HepG2 (cell line): ENCODE results near the gene BSND. TPM values are rescaled to one million over a fixed set of nuclear protein-coding genes. Genes with fewer than 3 reads are reported as not detected.
A peak's percentile ranks its signal among the peaks of the same experiment; 100 is the strongest.

ENCODE experiments used
- ATAC-seq: fragments of 200-7000 bp; cut with Tn5 transposase; 3 replicates; pipeline ENCODE4 v1.9.1; 2020; ENCODE audit warnings: mild to moderate bottlenecking, moderate library complexity
- BruUV-seq: library from RNA; stranded (reverse); fragments of 400-500 nt; replicated peaks from 2 replicates; lab custom pipeline; 2021; lab: Mats Ljungman, UMichigan
- CTCF ChIA-PET: fragments of 300-600 bp; formaldehyde crosslinking; extraction: SDS; loops from one replicate; lab custom pipeline; 2021; ENCODE audit warnings: low total read pairs, inconsistent platforms, low intra/inter-chr PET ratio; lab: Yijun Ruan, JAX
- POLR2A ChIA-PET: fragments of 350-600 bp; sonication (Branson Sonifier 250); formaldehyde crosslinking; loops from one replicate; lab custom pipeline; 2020; ENCODE audit warnings: antibody characterized with exemption, inconsistent platforms; lab: Yijun Ruan, JAX
- DNase-seq: peaks from one replicate; pipeline ENCODE4 v3.0.0-alpha.2; 2015; ENCODE audit warnings: low spot score
- FAIRE-seq: peaks from 3 replicates; lab custom pipeline; 2011; peaks lifted over from hg19 to GRCh38; lab: Jason Lieb, UNC
- H2AFZ ChIP-seq: one replicate; pipeline ENCODE4 v1.6.1; 2011; ENCODE audit warnings: low read length, inconsistent platforms
- H3K27ac ChIP-seq: fragments of 300-600 bp; 3 replicates; pipeline ENCODE4 v1.8.0; 2011; ENCODE audit warnings: mixed run types, mild to moderate bottlenecking, mixed read lengths, low read length, inconsistent platforms; ENCODE audit not compliant: insufficient read depth; ENCODE audit errors: extremely low read length
- H3K27me3 ChIP-seq, 2 experiments: fragments of 200-600 bp in 1 of 2; 2 replicates in 1 of 2; 3 replicates in 1 of 2; pipeline versions ENCODE4 v1.6.0 to v1.8.0; 2011; ENCODE audit warnings: low read length in 2 of 2, mild to moderate bottlenecking in 2 of 2, moderate library complexity in 2 of 2, inconsistent platforms in 1 of 2; ENCODE audit not compliant: insufficient read depth in 2 of 2, control insufficient read depth in 1 of 2
- H3K36me3 ChIP-seq, 2 experiments: fragments of 200-600 bp in 1 of 2; replicated peaks in 1 of 2; 2 replicates in 1 of 2; 3 replicates in 1 of 2; pipeline versions ENCODE4 v1.5.1 to v1.8.0; 2011; ENCODE audit warnings: low read length in 2 of 2, inconsistent platforms in 1 of 2; ENCODE audit not compliant: insufficient read depth in 2 of 2, control insufficient read depth in 1 of 2
- H3K4me1 ChIP-seq: 2 replicates; pipeline ENCODE4 v1.5.1; 2012; ENCODE audit warnings: low read length, inconsistent platforms; ENCODE audit not compliant: insufficient read depth
- H3K4me2 ChIP-seq: 2 replicates; pipeline ENCODE4 v1.6.0; 2011; ENCODE audit warnings: low read depth, low read length, inconsistent platforms
- H3K4me3 ChIP-seq, 3 experiments: fragments of 200-600 bp in 1 of 3; sonication (generic), shearing (Covaris generic) in 1 of 3; replicated peaks in 1 of 3; 2 replicates each; pipeline ENCODE4 v1.5.1; 2011 to 2016; ENCODE audit warnings: low read length in 3 of 3, inconsistent platforms in 2 of 3, low read depth in 2 of 3, mild to moderate bottlenecking in 2 of 3, control low read depth in 1 of 3, mixed read lengths in 1 of 3; ENCODE audit not compliant: insufficient read depth in 1 of 3
- H3K79me2 ChIP-seq: one replicate; pipeline ENCODE4 v1.6.1; 2011; ENCODE audit warnings: low read length, inconsistent platforms; ENCODE audit not compliant: insufficient read depth
- H3K9ac ChIP-seq: 2 replicates; pipeline ENCODE4 v1.6.0; 2011; ENCODE audit warnings: mild to moderate bottlenecking, low read depth, low read length, inconsistent platforms; ENCODE audit not compliant: insufficient read depth
- H3K9me3 ChIP-seq: 2 replicates; pipeline ENCODE4 v1.5.1; 2012; ENCODE audit warnings: mild to moderate bottlenecking, low read length
- H4K20me1 ChIP-seq: 2 replicates; pipeline ENCODE4 v1.6.0; 2011; ENCODE audit warnings: inconsistent platforms, mild to moderate bottlenecking, low read length, moderate library complexity; ENCODE audit not compliant: insufficient read depth
- ERF ChIP-seq: IDR thresholded peaks from 2 replicates; pipeline ENCODE4 v1.6.1; 2018; ENCODE audit warnings: missing biosample characterization, missing genetic modification reagents
- ZNF629 ChIP-seq: sonication (generic); formaldehyde crosslinking; conservative IDR thresholded peaks from 2 replicates; pipeline ENCODE4 v1.5.0; 2020; ENCODE audit warnings: missing genetic modification reagents
- ZNF737 ChIP-seq: sonication (generic); formaldehyde crosslinking; IDR thresholded peaks from 2 replicates; pipeline ENCODE4 v1.5.0; 2020; ENCODE audit warnings: missing genetic modification reagents, mild to moderate bottlenecking, borderline replicate concordance
- WGBS: methylation state at CpG from one replicate; pipeline ENCODE4 v1.1.6; 2017; ENCODE audit warnings: low lambda C conversion rate; 5-methylcytosine and 5-hydroxymethylcytosine counted together
- in situ Hi-C: cut with HindIII; loops from 2 replicates; pipeline ENCODE4 v1.10.0; 2017; ENCODE audit warnings: low pct_unique_long_range_greater_than_20kb; ENCODE audit not compliant: extremely low pct_ligation_motif_present
- intact Hi-C: fragments of 100-400 bp; cut with micrococcal nuclease; formaldehyde crosslinking; loops from one replicate; pipeline ENCODE4 v1.10.0; 2022; ENCODE audit not compliant: unreplicated experiment
- polyA plus RNA-seq, 8 experiments: library from polyadenylated mRNA; depleted of rRNA in 3 of 8; stranded (reverse) in 7 of 8; unstranded in 1 of 8; fragments of >200 nt; fragmentation: Illumina TruSeq in 4 of 8; extraction: Trizol in 4 of 8; gene quantifications; 2 replicates each; pipeline versions ENCODE4 v1.2.1 to v1.2.3, GENCODE V29; 2011 to 2016; ENCODE audit warnings: low read depth in 4 of 8, missing spikeins in 1 of 8, mixed read lengths in 1 of 8; ENCODE audit not compliant: insufficient read depth in 1 of 8
- total RNA-seq, 5 experiments: library from RNA; depleted of rRNA; stranded (reverse); fragments of >200 nt; fragmentation: Illumina TruSeq; extraction: Trizol; gene quantifications; 2 replicates each; pipeline ENCODE4 v1.2.3, GENCODE V29; 2016; ENCODE audit warnings: low read depth in 1 of 5

BSND gene
- total and polyA plus RNA-seq, 2 of the 13 experiments (the other 11 are each of a cell fraction or from before 2014, with no cell fraction given): not detected

GRCh38 chr1:54997711-54997986 lies 1.1 kb upstream of the BSND start:
- no peak overlapping the region for H3K4me2 ChIP-seq
- in situ Hi-C loops: loop anchor here (5.0 to 10.0 kb wide), 2 partner anchors 45 to 183 kb away; no protein-coding TSS in a partner anchor
- H3K4me1 ChIP-seq: peaks cover 15% of the 10 kb centered on the region
- ChIA-PET CTCF (interaction anchor here (3.9 kb wide), 1 partner anchor 47 kb away, joined by 22 read pairs; no protein-coding TSS in a partner anchor), POLR2A (no interaction called here)
- 28% methylated on average over 6 of the region's 6 CpGs for WGBS
- no peak for DNase-seq
- H3K36me3 ChIP-seq: no peaks in the 10 kb centered on the region
- TF ChIP-seq ZNF737: no peak
- H3K27ac ChIP-seq: no peak overlapping the region
- no peak overlapping the region for H3K9ac ChIP-seq
- FAIRE-seq: no peak
- H4K20me1 ChIP-seq: no peaks in the 10 kb centered on the region
- no peak overlapping the region for H2AFZ ChIP-seq
- BruUV-seq: no TSS peak
- H3K79me2 ChIP-seq: no peaks in the 10 kb centered on the region
- intact Hi-C loops: no loop called here
- H3K4me3 ChIP-seq: no peak overlapping the region
- H3K9me3 ChIP-seq: no peaks in the 10 kb centered on the region
- no peak for ATAC-seq
- peaks cover 1 to 43% of the 10 kb centered on the region in 2 experiments; a peak in 4 of 5 replicates for H3K27me3 ChIP-seq

DNA sequence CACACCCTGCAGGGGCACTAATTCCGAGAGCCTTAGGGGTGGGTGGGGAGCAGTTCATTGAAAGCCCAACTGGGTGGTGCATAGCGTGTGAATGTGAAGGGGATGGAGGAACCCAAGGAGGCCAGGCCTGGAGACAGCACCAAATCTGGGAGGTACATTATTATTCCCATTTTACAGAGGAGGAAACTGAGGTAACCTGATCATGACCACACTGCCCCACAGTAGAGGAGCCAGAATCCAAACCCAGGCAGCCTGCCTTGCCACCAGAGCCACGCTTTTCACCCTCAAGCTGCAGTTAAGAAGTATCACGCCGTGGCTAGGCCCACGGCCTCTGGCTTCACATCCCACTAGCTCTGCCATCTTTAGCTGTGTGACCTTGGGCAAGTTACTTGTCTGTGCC lies 633 bp upstream of the BSND start:
- H2AFZ ChIP-seq: no peak overlapping the region
- BruUV-seq: no TSS peak

More for the DNA sequence above, 633 bp upstream of the BSND start:
- Histone ChIP-seq H3K9me3 (no peaks in the 10 kb centered on the region), H3K36me3 (no peaks in the 10 kb centered on the region), H3K27ac (no peak overlapping the region), H3K4me2 (no peak overlapping the region), H3K9ac (no peak overlapping the region), H3K79me2 (no peaks in the 10 kb centered on the region), H3K27me3 (peaks cover 1 to 38% of the 10 kb centered on the region in 2 experiments; a peak in 4 of 5 replicates), H3K4me3 (no peak overlapping the region), H4K20me1 (no peaks in the 10 kb centered on the region), H3K4me1 (peaks cover 15% of the 10 kb centered on the region)
- in situ Hi-C loops (loop anchor here (5.0 to 10.0 kb wide), 2 partner anchors 46 to 183 kb away; no protein-coding TSS in a partner anchor), intact Hi-C loops (no loop called here)
- CTCF ChIA-PET: no interaction called here
- no peak for FAIRE-seq
- no peak for ATAC-seq
- DNase-seq: no peak
- POLR2A ChIA-PET: no interaction called here
- peak; percentile 43; the same call in 1 of the 2 replicates for TF ChIP-seq ZNF629 (CRISPR knock-in tag)
- no peak for TF ChIP-seq ERF (CRISPR knock-in tag)
- WGBS: 31% methylated on average over 2 of the region's 6 CpGs
